CD4-positive, alpha-beta T cell treated with Interleukin-12 subunit alpha and Interleukin-12 subunit beta, for 1 hour (primary cell): ENCODE results near the gene CXCR1.
"Not testable (repeated sequence)": the region's sequence is repeated elsewhere in the genome, so short reads cannot be mapped to it uniquely, and the experiment has no call there.

Experiments
- DNase-seq: peaks from one replicate; pipeline ENCODE4 v3.0.0-alpha.2; 2020

CXCR1 gene

GRCh38 chr2:218155953-218156479, 10.7 kb downstream of the CXCR1 start:
- DNase-seq: no peak

- DNase-seq: no peak
Observed at GRCh38 chr2:218152777-218153176, 14.0 kb downstream of the CXCR1 start.

- no peak for DNase-seq
Observed at GRCh38 chr2:218152172-218152571, 14.6 kb downstream of the CXCR1 start.

GRCh38 chr2:218149848-218150440, 16.8 kb downstream of the CXCR1 start:
- DNase-seq: no peak

GRCh38 chr2:218149098-218149497, 17.7 kb downstream of the CXCR1 start:
- no peak for DNase-seq

- DNase-seq: no peak
Observed at GRCh38 chr2:218146056-218146455, 20.7 kb downstream of the CXCR1 start.

- no peak for DNase-seq
Observed at GRCh38 chr2:218145124-218145523, 21.6 kb downstream of the CXCR1 start.

- no peak for DNase-seq
Observed at GRCh38 chr2:218138047-218138446, 28.7 kb downstream of the CXCR1 start.

- no peak for DNase-seq
Observed at GRCh38 chr2:218137514-218137913, 29.2 kb downstream of the CXCR1 start.

GRCh38 chr2:218130822-218131221, 35.9 kb downstream of the CXCR1 start:
- no peak for DNase-seq

- peak; percentile 11 for DNase-seq
Observed at GRCh38 chr2:218130377-218130776, 36.4 kb downstream of the CXCR1 start.

- no peak for DNase-seq
Observed at GRCh38 chr2:218129458-218130135, 37.2 kb downstream of the CXCR1 start.

- no peak for DNase-seq
Observed at GRCh38 chr2:218128781-218129457, 37.8 kb downstream of the CXCR1 start.

GRCh38 chr2:218127929-218128455, 38.8 kb downstream of the CXCR1 start:
- no peak for DNase-seq

- DNase-seq: no peak
Observed at GRCh38 chr2:218125626-218126080, 41.1 kb downstream of the CXCR1 start, which contains the start of gene CXCR2. CXCR2 (plus strand) TSS chr2:218126028; CDS start chr2:218134802, 8,774 bp downstream.

- no peak for DNase-seq
Observed at GRCh38 chr2:218125095-218125494, 41.7 kb downstream of the CXCR1 start.

- DNase-seq: no peak
Observed at GRCh38 chr2:218123986-218124385, 42.8 kb downstream of the CXCR1 start.

- not testable (repeated sequence) for DNase-seq
Observed at GRCh38 chr2:218122286-218122685, 44.5 kb downstream of the CXCR1 start.

- DNase-seq: not testable (repeated sequence)
Observed at GRCh38 chr2:218121789-218122188, 45.0 kb downstream of the CXCR1 start.
